Tibial nerve (tissue), 4 donors: ENCODE measurements around the gene MYB.

Experiments
- EP300 ChIP-seq, 2 donors: sonication (generic); formaldehyde crosslinking; IDR thresholded peaks; one replicate each; pipeline ENCODE4 v1.6.1; 2017; ENCODE audit warnings: antibody characterized with exemption in 2 of 2, mild to moderate bottlenecking in 1 of 2
- TF ChIP-seq, protein P1 (sequence below), 5 experiments: fragments of 200-600 bp in 3 of 5; fragments of 450-650 bp in 2 of 5; sonication (generic) in 3 of 5; IDR thresholded peaks; one replicate each; pipeline ENCODE4 v1.5.1; 2016 to 2019; ENCODE audit warnings: antibody characterized with exemption in 5 of 5, mild to moderate bottlenecking in 3 of 5, moderate library complexity in 2 of 5

GRCh38 chr6:135165031-135165430 lies 16.1 kb upstream of the MYB start:
- TF ChIP-seq, protein P1, sequence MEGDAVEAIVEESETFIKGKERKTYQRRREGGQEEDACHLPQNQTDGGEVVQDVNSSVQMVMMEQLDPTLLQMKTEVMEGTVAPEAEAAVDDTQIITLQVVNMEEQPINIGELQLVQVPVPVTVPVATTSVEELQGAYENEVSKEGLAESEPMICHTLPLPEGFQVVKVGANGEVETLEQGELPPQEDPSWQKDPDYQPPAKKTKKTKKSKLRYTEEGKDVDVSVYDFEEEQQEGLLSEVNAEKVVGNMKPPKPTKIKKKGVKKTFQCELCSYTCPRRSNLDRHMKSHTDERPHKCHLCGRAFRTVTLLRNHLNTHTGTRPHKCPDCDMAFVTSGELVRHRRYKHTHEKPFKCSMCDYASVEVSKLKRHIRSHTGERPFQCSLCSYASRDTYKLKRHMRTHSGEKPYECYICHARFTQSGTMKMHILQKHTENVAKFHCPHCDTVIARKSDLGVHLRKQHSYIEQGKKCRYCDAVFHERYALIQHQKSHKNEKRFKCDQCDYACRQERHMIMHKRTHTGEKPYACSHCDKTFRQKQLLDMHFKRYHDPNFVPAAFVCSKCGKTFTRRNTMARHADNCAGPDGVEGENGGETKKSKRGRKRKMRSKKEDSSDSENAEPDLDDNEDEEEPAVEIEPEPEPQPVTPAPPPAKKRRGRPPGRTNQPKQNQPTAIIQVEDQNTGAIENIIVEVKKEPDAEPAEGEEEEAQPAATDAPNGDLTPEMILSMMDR (IDR thresholded peaks at IDR 0.05), result no peak
- TF ChIP-seq EP300 (IDR thresholded peaks at IDR 0.05), result no peak
